Osteocyte (in vitro differentiated cells): ENCODE results near the gene GFOD2. TPM values are rescaled to one million over a fixed set of nuclear protein-coding genes. Genes with fewer than 3 reads are reported as not detected.

Experiments used
- DNase-seq: peaks from one replicate; pipeline ENCODE4 v3.0.0; 2021; ENCODE audit warnings: mixed read lengths; ENCODE audit not compliant: unreplicated experiment; ENCODE audit errors: extremely low spot score
- H3K27ac Mint-ChIP-seq: one replicate; pipeline ENCODE4 v1.8.0; 2021; ENCODE audit warnings: mild to moderate bottlenecking, mixed read lengths; ENCODE audit not compliant: unreplicated experiment
- H3K27me3 Mint-ChIP-seq: one replicate; pipeline ENCODE4 v1.8.0; 2021; ENCODE audit warnings: mixed read lengths; ENCODE audit not compliant: unreplicated experiment
- H3K36me3 Mint-ChIP-seq: one replicate; pipeline ENCODE4 v1.8.0; 2021; ENCODE audit warnings: mixed read lengths; ENCODE audit not compliant: unreplicated experiment
- H3K4me1 Mint-ChIP-seq: one replicate; pipeline ENCODE4 v1.8.0; 2021; ENCODE audit warnings: mixed read lengths; ENCODE audit not compliant: unreplicated experiment
- H3K4me3 Mint-ChIP-seq: one replicate; pipeline ENCODE4 v1.8.0; 2021; ENCODE audit warnings: mild to moderate bottlenecking, moderate library complexity, mixed read lengths; ENCODE audit not compliant: unreplicated experiment
- H3K9me3 Mint-ChIP-seq: one replicate; pipeline ENCODE4 v1.8.0; 2021; ENCODE audit warnings: mixed read lengths; ENCODE audit not compliant: unreplicated experiment
- total RNA-seq: library from RNA; stranded (reverse); gene quantifications from 2 replicates; pipeline ENCODE4 v1.2.1, GENCODE V29; 2021
- TF ChIP-seq, protein P1 (sequence below): fragments of 200-600 bp; sonication (generic); IDR thresholded peaks from 2 replicates; pipeline ENCODE4 v1.5.0; 2021; ENCODE audit warnings: antibody characterized with exemption, mild to moderate bottlenecking, moderate library complexity

Gene GFOD2
- total RNA-seq, 1 donor from 2014 or later = 22.2 TPM

DNA sequence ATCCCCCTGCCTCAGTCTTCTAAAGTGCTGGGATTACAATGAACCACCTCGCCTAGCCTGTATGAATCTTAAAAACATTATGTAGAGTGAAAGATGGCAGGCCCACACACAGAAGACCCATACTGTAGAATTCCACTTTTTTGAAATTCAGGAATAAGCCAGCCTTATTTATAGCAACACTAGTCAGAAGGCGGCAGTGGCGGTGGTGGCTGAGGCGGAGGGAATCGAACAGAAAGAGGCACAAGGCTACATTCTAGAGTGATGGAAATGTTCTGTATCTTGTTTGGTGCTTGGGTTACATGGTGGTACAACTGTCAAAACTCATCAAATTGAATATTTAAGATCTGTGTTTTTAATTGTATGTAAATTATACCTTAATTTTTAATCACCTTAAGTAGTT, 11.3 kb downstream of the GFOD2 start:
- no peak overlapping the region for H3K4me3 Mint-ChIP-seq
- peaks cover 7% of the 10 kb centered on the region for H3K4me1 Mint-ChIP-seq
- H3K36me3 Mint-ChIP-seq = no peaks in the 10 kb centered on the region
- no peaks in the 10 kb centered on the region for H3K27me3 Mint-ChIP-seq
- DNase-seq = no peak
- TF ChIP-seq, protein P1, sequence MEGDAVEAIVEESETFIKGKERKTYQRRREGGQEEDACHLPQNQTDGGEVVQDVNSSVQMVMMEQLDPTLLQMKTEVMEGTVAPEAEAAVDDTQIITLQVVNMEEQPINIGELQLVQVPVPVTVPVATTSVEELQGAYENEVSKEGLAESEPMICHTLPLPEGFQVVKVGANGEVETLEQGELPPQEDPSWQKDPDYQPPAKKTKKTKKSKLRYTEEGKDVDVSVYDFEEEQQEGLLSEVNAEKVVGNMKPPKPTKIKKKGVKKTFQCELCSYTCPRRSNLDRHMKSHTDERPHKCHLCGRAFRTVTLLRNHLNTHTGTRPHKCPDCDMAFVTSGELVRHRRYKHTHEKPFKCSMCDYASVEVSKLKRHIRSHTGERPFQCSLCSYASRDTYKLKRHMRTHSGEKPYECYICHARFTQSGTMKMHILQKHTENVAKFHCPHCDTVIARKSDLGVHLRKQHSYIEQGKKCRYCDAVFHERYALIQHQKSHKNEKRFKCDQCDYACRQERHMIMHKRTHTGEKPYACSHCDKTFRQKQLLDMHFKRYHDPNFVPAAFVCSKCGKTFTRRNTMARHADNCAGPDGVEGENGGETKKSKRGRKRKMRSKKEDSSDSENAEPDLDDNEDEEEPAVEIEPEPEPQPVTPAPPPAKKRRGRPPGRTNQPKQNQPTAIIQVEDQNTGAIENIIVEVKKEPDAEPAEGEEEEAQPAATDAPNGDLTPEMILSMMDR = no peak
- H3K9me3 Mint-ChIP-seq = no peaks in the 10 kb centered on the region
- H3K27ac Mint-ChIP-seq = no peak overlapping the region

DNA sequence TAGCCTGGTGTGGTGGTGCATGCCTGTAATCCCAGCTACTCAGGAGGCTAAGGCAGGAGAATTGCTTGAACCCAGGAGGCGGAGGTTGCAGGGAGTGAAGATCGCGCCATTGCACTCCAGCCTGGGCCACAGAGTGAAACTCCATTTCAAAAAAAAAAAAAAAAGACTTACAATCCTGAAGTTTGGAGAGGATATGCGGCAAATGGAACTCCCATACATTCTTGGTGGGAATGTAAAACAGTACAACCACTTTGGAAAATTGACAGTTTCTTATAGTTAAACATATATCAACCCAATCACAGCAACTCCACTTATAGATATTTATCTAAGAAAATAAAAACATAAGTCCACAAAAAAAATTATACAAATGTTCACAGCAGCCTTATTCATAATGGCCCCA, 11.9 kb downstream of the GFOD2 start:
- Mint-ChIP-seq H3K4me3 (no peak overlapping the region), H3K27ac (no peak overlapping the region), H3K9me3 (no peaks in the 10 kb centered on the region), H3K27me3 (no peaks in the 10 kb centered on the region), H3K4me1 (peaks cover 7% of the 10 kb centered on the region), H3K36me3 (no peaks in the 10 kb centered on the region)
- TF ChIP-seq, protein P1 = no peak
- DNase-seq = no peak

DNA sequence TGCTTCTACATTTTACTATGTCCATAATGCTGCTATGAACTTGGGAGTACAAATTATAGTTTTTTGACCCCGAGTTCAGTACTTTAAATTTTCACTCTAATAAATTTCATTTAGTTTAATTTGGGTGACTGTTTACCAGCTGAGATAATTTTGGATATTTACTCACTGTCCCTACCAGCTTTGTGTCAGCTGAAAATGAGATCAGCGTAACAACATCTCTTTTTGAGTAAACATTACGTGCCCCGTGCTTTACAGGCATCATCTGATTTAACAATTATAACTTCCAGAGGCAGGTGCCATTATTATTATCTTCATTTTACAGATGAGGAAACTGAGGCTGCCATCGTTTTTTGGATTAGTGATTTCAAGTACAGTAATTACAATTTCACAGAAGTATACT, 15.0 kb downstream of the GFOD2 start:
- DNase-seq = no peak
- Mint-ChIP-seq H3K36me3 (no peaks in the 10 kb centered on the region), H3K27ac (no peak overlapping the region), H3K27me3 (no peaks in the 10 kb centered on the region), H3K9me3 (no peaks in the 10 kb centered on the region), H3K4me1 (peaks cover 7% of the 10 kb centered on the region), H3K4me3 (no peak overlapping the region)
- TF ChIP-seq, protein P1 = no peak

DNA sequence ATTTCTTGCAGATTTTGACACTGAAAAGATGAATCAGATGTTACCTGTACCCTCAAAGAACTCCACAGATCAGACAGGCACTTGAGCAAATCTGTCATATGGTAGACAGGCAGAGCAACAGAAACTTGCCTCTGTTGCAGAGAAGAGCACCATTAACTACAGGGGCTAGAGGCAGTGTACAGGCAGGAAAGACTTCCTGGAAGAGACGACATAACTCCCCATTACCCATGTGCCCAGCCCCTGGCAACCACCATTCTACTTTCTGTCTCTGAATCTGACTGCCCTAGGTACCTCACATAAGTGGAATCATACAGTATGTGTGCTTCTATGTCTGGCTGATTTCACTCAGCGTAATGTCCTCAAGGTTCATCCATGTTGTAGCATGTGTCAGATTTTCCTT, 15.5 kb downstream of the GFOD2 start:
- H3K9me3 Mint-ChIP-seq = no peaks in the 10 kb centered on the region
- DNase-seq = no peak
- TF ChIP-seq, protein P1 = no peak
- peak overlapping the region; percentile 10 for H3K27ac Mint-ChIP-seq
- peaks cover 7% of the 10 kb centered on the region for H3K4me1 Mint-ChIP-seq
- H3K36me3 Mint-ChIP-seq = peaks cover 1% of the 10 kb centered on the region
- H3K27me3 Mint-ChIP-seq = no peaks in the 10 kb centered on the region
- no peak overlapping the region for H3K4me3 Mint-ChIP-seq

DNA sequence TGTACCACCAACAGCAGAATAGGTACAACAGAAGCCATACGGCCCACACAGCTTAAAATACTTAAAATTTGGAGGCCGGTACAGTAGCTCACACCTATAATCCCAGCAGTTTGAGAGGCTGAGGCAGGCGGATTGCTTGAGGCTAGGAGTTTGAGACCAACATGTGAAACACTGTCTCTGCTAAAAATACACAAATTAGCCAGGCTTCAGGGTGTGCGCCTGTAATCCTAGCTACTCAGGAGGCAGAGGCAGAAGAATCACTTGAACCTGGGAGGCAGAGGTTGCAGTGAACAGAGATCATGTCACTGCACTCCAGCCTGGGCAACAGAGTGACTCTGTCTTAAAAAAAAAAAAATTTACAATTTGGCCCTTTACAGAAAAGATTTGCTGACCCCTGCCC, 17.0 kb downstream of the GFOD2 start:
- no peak for DNase-seq
- TF ChIP-seq, protein P1 = no peak
- peaks cover 3% of the 10 kb centered on the region for H3K36me3 Mint-ChIP-seq
- no peak overlapping the region for H3K27ac Mint-ChIP-seq
- H3K4me3 Mint-ChIP-seq = no peak overlapping the region
- H3K9me3 Mint-ChIP-seq = no peaks in the 10 kb centered on the region
- H3K4me1 Mint-ChIP-seq = peaks cover 7% of the 10 kb centered on the region
- H3K27me3 Mint-ChIP-seq = no peaks in the 10 kb centered on the region
